ENCODE data around the gene HNRNPUL1.
"Not testable (repeated sequence)": the region's sequence is repeated elsewhere in the genome, so short reads cannot be mapped to it uniquely, and the experiment has no call there.

HNRNPUL1 gene

DNA sequence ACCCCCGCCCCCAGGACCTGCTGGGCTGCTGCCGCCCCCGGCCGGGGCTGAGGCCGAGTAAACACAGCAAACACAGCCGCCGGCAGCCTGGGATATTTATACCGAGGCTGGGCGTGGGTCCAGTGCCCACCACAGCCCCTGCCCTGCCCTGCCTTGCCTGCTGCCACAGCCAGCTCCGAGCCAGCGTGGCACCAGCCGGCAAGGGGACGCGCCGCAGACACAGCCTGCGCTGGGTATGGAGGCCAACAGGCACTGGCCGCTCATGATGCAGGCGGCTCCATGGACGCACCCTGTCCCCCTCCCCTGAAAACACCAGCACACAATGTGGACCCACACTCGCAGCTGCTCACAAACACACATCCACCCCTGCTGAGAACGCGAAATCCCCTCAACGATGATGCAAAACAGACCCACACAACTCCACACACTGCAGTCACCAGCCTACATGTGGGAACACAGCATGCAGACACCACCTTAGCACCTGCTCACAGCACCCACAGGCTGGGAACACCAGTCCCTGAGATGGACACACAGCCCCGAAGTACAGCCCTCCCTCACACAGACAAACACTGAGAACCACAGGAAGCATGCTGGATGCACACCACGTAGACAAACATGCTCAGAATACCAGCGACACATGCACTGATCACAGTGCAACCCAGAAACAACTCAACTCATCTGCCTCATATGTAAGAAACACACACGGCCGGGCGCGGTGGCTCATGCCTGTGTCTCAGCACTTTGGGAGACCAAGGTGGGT, 62.0 kb downstream of the HNRNPUL1 start:
- no peak for DNase-seq (ENCODE audit: low read depth)

DNA sequence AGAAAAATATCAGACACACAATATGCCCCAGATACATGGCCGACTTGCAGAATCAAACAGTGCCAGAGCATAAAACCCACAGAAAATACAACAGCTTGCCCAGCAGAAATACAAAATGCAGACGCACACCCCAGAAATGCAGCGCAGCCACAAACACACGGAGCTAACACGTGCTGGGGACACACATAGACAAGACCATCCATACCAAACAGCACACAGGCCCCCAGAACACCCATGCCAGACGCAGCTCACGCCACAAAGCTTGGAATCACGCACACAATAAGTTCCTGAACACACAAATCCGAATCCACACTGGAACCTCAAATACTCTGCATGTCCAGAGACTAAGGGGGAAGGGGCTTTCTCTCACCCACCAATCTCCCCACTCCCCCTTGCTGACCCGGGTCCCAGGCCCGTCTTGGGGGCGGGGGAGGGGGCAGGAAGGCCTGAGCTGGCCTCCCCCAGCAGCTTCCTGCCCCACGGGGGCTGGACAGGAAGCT, 63.0 kb downstream of the HNRNPUL1 start:
- no peak for DNase-seq (ENCODE audit: low read depth)

DNA sequence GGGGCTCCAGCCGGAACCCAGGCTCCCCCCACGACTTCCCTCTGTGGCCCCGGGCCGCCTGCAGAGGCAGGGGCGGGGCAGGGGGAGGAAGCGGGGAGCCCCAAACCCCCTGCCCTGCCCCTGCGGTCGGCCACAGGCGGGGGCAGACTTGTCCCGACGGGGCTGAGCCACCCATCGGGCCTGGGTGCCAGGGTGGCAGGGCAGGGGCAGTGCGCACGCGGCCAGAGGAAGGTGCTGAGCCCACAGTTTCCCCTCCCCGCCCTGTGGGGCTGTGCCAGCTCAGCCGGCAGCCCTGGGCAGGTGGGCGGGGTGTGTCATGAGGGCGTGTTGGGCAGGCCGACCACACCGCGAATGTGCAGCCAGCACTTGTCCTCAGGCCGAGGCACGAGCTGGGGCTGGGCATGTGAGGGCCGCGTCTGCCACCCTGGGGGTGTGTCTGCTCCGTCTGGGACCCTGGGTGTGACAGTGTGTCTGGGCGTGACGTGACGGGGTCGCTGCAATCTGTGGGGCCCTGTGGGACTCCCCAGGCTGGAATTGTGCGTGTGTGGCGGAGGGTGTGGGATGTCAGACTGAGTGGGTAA, 63.5 kb downstream of the HNRNPUL1 start:
- DNase-seq (ENCODE audit: low read depth), result no peak

DNA sequence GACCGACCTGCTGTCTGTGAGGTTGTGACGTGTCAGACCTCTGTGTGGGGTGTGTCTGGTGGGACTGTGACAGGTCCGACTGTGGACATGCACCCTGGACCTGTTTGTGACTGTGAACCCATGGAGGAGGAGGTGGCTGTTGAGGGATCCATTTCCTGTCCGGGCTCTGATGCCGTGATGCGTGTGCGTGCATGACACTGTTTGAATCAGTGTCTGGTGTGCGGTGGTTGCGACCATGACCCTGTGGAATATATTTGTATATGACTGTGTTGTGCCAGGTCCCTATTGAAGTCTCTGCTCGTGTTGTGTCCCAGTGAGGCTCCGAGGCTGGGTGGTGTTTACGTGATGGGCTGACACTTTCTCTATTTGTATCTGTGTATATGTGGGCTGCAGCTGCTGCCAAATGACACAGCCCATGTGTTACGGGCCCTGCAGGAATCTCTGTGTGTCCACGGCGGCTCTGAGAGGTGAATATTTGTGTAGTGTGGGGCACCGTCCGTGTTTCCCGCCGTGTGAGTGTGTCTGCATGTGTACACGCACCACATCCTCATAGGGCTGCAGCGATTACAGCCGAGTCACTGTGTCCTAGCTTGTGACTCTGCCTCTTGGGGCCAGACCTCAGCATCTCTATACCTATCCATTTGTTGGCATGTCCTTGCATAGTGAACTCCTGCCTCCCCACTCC, 64.1 kb downstream of the HNRNPUL1 start:
- DNase-seq (ENCODE audit: low read depth), result no peak

DNA sequence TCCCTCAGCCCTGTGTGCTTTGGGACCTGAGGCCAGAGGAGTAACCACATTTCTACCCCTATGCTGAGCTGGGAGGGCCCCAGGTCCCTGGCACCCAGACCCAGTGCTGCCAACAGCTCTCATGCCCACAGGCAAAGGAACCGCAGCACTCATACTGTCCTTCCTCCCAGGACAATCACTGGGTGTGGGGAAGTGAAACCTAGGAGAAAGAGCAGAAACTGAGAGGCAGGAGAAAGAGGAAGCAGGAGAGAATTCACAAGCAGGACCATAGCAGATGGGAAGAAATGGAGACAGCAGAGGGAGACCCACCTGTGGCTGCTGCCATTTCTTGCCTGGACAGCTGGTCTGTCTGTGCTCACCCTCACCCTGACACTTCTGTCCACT, 64.7 kb downstream of the HNRNPUL1 start:
- DNase-seq (ENCODE audit: low read depth), result no peak

DNA sequence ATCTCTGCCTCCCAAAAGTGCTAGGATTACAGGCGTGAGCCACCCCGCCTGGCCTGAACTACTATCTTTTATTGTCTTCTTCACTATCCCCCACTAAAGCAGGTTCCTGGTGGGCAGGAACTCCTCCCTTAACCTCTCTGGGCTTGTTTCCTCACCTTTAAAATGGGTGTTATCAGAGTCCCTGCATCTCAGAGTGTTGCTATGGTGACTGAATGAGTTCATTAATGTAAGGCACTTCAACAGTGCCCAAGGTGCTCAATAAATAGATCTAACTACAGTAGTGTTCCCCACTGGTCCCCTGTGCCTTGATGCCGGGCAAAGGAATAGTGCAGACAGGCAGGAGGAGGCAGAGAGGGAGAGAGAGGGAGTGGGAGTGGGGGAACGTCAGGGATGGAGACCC, 66.3 kb downstream of the HNRNPUL1 start:
- DNase-seq (ENCODE audit: low read depth), result no peak

DNA sequence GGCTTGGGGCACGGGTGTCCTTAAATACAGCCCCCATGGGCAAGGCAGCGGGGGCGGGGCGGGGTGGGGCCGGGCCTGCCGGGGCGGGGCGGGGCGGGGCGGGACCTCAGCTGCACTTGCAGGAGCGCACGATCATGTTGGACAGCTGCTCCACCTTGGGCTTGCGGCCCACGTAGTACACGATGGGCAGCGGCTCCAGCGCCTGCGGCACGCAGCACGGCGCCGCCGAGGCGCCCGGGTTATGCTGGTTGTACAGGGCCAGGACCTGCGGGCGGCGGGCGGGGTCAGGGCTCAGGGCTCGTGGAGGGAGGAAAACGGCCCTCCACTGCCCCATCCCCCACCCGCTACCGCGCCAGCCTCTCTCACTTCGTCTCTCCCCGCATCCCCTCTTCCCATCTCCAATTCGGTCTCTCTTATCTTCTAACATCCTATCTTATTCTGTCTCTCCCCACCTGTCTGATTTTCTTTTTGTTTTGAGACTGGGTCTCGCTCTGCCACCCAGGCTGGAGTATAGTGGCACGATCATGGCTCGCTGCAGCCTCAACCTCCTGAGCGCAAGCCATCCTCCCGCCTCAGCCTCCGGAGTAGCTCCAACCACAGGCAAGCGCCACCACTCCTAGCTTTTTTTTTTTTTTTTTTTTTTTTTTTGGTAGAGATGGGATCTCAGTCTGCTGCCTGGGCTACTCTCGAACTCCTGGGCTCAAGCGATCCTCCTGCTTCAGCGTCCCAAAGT, 66.9 kb downstream of the HNRNPUL1 start:
- no peak for DNase-seq (ENCODE audit: low read depth)

DNA sequence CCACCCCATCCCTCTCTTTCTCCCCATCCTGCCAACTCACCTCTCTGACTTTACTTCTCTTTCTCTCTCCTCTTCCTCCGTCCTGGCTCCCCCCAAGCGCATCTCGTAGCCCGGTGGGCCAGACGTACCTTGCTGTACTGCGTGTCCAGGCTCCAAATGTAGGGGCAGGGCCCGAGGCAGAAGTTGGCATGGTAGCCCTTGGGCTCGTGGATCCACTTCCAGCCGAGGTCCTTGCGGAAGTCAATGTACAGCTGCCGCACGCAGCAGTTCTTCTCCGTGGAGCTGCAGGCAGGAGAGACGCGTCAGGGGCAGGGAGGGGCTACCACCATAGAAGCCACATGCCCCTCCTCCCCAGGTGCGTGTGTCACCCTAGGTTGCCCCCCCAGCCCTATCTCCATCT, 67.8 kb downstream of the HNRNPUL1 start:
- DNase-seq (ENCODE audit: low read depth), result no peak

DNA sequence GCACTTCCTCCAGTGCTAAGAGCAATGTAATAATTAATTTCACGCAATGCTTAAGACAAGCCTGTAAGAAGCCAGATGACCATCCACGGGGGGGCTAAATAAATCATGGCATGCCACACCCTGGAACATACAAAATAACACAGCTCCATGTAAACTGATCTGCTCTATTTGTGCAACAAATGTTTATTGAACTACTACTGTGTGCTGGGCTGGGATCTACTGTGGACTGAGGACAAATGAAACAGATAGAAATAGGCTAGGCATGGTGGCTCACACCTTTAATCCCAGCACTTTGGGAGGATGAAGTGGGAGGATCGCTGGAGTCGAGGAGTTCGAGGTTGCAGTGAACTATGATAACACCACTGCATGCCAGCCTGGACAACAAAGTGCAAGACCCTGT, 68.3 kb downstream of the HNRNPUL1 start:
- no peak for DNase-seq (ENCODE audit: low read depth)

DNA sequence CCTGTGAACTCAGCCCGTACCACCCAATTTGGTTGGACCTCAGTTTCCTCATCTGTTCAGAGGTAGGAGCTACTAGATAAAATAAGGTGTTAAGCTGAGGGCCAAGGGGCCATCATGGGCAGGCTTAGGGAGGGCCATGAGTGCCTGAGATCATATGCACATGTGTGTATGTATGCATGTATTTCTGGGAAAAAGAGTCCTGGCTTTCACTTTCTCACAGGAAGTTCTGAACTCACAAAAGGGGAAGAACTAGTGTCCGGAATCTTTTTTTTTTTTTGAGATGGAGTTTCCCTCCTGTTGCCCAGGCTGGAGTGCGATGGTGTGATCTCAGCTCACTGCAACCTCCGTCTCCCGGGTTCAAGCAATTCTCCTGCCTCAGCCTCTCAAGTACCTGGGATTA, 70.6 kb downstream of the HNRNPUL1 start:
- no peak for DNase-seq (ENCODE audit: low read depth)

DNA sequence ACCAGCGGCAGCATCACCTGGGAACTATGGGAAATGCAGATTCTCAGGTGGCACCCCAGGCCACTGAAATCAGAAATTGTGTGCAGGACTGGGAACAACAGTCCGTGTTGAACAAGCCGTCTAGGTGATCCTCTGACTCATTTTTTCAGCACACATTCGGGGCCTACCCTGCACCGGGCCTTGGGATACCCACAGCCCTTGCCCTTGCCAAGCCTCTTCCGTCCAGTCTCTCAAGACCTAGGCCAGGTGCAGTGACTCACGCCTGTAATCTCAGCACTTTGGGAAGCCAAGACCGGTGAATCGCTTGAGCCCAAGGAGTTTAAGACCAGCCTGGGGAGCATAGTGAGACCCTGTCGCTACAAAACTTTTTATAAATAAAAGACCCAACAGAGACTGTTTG, 71.3 kb downstream of the HNRNPUL1 start:
- no peak for DNase-seq (ENCODE audit: low read depth)

DNA sequence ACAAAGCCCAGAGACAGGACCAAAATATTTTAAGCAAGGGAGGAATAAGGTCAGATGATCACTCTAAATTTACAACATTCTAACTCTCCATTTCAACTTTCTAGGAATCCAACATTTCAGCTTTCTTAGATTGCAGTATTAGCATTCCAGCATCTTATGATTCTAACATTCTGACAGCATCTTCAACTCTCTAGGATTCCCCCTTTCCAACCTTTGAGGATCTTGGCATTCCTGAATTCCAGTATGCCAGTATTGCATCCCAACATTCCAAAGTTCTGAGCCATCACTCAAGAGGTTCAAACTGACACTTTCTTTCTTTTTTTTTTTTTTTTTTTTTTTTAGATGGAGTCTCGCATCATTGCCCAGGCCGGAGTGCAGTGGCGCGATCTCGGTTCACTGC, 75.8 kb downstream of the HNRNPUL1 start:
- DNase-seq (ENCODE audit: low read depth), result no peak

DNA sequence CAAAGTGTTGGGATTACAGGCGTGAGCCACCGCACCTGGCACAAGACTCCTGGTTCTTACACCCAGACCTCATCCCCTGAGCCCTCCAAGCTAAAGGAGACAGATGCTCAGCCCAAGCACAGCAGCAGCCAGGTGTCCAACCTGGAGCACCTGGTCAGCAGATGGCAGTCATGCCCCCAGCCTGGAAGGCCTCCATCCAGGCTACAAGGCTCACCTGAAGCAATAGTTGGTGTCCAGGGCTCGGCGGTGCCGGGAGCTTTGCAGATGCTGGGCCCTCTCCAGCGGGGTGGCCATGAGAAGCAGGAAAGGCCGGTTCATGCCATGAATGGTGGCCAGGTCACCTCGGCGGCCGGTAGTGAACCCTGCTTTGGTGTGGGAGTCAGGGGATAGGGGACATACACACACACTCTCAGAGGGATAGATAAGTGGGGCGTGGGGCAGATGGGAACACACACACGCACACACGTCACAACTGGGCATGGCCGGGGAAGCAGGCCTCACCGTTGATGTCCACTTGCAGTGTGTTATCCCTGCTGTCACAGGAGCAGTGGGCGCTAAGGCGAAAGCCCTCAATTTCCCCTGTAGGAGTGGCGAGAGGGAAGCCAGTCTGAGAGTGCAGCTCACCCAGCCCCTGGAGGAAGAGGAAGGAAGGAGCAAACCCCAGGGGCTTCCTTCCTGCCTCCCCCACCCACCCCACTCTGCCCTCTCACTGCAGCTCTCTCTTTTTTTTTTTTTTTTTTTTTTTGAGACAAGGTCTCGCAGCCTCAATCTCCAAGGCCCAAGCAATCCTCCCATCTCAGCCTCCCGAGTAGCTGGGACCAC, 77.7 kb downstream of the HNRNPUL1 start:
- no peak for DNase-seq (ENCODE audit: low read depth)

DNA sequence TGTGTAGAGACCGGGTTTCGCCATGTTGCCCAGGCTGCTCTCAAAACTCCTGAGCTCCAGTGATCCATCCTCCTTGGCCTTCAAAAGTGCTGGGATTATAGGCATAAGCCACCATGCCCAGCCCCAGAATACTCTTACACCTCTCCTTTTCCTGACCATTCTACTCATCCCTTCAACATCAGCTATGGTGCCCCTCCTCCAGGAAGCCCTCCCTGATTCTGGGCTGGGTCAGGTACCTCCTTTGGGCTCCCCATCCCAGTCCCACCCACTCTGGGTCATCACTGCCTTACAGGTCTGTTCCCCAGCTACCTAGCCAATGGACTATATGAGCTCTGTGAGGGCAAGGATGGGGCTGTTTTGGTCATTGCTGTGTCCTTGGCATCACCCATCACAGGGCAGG, 80.0 kb downstream of the HNRNPUL1 start:
- no peak for DNase-seq (ENCODE audit: low read depth)

DNA sequence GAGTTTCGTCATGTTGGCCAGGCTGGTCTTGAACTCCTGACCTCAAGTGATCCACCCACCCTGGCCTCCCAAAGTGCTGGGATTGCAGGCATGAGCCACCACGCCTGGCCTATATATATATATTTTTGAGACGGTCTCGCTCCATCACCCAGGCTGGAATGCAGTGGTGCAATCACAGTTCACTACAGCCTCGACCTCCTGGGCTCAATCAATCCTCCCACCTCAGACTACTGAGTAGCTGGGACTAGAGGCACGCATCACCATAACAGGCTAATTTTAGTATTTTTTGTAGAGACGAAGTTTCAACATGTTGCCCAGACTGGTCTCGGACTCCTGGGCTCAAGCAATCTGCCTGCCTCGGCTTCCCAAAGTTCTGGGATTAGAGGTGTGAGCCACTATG, 82.7 kb downstream of the HNRNPUL1 start:
- not testable (repeated sequence) for DNase-seq (ENCODE audit: low read depth)

DNA sequence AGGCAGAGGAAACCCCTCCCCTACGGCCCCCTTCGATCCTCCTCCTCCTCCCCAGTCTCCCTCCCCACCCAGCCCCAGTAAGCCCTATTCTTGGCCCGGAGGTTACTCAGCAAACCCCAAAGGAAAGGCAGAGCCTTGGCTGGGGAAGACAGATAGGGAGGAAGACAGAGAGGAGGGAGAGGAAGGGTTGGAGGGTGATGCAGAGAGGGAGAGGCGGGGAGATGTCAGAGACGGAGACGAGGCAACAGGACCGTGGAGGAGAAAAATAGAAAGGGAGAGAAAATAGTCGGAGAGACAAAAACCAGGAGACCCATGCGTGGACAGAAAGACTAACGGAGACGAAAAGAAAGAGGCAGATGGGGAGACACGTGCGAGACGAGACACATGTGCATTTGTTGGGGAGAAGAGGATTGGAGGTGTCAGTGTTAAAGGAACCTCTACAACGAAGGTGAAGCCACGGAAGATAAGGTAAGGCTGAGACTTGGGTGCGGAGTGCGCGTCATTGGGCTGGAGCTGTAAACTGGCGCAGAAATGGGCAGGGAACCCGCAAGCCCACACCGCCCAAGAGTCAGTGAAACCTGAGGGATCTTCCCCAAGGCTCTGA, 86.7 kb downstream of the HNRNPUL1 start:
- DNase-seq (ENCODE audit: low read depth), result no peak

DNA sequence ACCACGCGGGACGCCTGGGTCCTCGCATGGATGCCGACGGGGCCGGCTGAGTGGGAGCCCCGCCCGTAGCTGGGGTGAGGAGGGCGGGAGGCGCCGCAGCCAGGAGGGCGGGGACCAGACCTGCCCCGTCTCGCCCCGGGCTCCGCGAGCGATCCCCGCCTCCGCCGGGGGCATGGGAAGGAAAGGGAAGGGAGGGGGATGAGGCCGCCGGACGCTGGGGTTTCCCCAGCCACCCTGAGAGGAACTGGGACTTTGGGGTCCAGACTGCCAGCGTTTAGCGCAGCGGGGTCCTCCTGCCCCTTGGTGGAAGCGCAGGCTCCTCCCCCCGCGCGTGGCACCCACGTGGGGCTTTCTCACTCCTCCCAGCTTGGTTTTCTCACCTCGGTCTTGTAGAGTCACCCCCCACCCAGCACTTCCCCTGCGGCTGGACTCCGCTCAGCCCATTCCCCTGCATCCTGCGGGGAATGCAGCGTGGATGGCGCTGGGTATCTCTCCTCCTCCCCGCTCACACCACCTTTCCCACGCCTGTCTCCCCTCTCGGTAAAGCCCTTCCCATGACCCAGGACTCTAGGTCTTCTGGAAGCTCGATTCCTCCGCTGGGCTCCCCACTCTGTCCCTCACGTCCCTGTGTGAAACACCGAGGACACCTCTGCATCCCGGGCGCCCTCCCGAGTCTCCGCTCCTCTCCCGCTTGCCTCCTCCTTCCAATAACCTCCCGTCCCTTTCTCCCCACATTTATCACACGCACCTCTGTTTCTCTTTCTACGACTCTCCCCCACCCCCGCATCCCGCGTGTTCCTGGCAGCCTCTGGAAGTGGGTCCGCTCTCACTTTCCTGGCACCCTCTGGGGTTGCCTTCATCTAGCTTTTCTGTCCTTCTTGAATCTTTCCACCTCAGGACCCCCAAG, 87.4 kb downstream of the HNRNPUL1 start:
- DNase-seq (ENCODE audit: low read depth), result no peak

DNA sequence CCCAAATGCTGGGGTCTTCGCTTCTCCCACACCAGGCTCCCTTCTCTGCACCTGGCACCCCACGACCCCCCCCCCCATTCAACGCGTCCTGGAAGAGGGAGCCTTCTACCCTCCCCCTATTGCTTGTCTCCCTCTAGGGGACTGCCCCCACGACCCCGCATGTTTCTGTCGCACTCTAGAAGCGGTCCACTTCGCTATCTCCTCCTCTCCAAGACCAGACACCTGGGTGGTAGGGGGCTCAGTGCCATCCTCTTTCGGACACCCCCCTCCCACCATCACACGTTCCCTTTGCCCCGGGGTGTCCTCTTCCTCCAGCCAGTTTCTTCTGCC, 88.1 kb downstream of the HNRNPUL1 start:
- DNase-seq (ENCODE audit: low read depth), result no peak

DNA sequence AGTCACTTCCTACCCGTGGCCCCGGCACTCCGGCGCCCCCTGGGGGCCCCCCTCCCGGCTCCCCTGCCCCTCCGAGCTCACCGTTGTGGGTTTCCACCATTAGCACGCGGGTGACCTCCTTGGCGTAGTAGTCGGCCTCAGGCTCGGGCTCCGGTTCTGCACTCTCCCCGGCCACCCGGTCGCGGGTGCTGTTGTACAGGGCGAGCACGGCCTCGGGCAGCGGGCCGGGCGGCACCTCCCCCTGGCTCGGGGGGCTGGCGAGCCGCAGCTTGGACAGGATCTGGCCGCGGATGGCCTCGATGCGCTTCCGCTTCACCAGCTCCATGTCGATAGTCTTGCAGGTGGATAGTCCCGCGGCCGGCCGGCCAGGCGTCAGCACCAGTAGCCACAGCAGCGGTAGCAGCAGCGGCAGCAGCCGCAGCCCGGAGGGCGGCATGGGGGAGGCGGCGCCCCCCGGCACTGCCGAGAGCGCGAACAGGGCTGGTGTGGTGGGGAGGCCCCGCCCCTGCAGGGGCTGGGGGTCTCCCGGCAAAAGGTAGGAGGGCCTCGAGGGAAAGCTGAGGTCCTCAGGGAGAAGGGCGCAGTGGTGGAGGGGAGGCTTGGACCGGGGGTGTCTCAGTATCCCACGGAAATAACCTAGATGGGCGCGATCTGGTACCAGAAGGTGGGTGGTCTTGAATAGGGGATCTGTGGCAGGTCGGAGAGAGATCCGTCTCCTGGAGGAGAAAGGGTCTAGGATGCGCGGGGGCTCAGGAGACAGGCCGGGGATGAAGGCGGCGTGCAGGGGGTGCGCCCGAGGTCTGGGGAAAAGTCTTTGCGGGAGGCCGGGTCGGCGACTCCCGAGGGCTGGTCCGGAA, 88.7 kb downstream of the HNRNPUL1 start:
- DNase-seq (ENCODE audit: low read depth), result peak; percentile 64
